Gastrocnemius medialis (tissue), 4 donors: ENCODE data around the gene GPR146.

Experiments
- CTCF ChIP-seq, 5 experiments: fragments of 450-650 bp in 3 of 5; fragments of 200-600 bp in 2 of 5; sonication (generic) in 2 of 5; IDR thresholded peaks in 4 of 5; conservative IDR thresholded peaks in 1 of 5; 1 replicate in 4 of 5; 2 replicates in 1 of 5; pipeline ENCODE4 v1.5.1; 2016 to 2019; ENCODE audit warnings: antibody characterized with exemption in 5 of 5, mild to moderate bottlenecking in 3 of 5, moderate library complexity in 3 of 5
- POLR2A ChIP-seq, 2 donors: fragments of 450-650 bp; IDR thresholded peaks; one replicate each; pipeline ENCODE4 v1.6.1; 2017; ENCODE audit warnings: antibody characterized with exemption in 2 of 2, mild to moderate bottlenecking in 2 of 2, moderate library complexity in 2 of 2

DNA sequence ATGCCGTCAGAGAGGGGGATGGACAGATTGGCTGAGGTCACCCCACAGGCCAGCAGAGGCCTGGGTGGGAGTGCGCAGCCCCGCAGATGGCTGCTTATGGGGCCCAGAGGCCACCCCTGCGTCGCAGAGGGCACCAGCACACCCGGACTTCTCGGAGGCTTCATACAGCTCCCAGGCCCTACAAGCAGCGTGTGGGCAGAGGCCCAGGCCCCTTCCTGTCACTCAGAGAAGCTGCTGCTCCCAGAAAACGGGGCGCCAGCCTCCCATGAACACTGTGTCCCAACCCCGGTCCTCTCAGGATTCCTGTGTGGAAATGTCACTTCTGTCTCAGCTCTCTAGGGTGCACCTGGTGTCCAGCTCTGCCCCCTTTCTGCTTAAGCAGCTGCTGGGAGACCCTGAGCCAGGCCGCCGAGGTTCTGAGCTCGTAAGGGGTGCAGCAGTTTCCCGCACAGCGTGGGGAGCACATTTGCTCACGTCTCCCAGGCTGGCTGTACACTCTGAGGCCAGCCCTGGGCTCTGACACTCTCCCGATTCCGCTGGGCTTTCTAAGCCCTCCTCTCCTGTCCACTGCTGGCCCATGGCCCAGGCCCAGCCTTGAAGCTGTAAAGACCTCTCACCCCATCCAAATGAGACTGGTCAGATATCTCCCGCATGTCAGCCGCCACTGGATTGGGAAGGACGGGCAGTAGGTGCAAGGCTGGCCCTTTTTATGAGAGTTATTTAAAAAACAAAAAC is 6.8 kb downstream of the GPR146 start:
- no peak for TF ChIP-seq CTCF (IDR thresholded peaks at IDR 0.05 in 4 of 5, conservative IDR thresholded peaks at IDR 0.05 in 1 of 5)
- no peak for TF ChIP-seq POLR2A (IDR thresholded peaks at IDR 0.05)
